HL-60 (cell line): ENCODE results near the gene KAZN.

Experiments used
- GABPA ChIP-seq: IDR thresholded peaks from 2 replicates; pipeline ENCODE4 v1.6.1; 2012; ENCODE audit warnings: low read depth
- POLR2AphosphoS5 ChIP-seq: IDR thresholded peaks from 2 replicates; pipeline ENCODE4 v1.6.1; 2012; ENCODE audit warnings: low read depth
- REST ChIP-seq: IDR thresholded peaks from 2 replicates; pipeline ENCODE4 v1.6.1; 2012; ENCODE audit warnings: low read depth; ENCODE audit not compliant: insufficient replicate concordance
- SPI1 ChIP-seq: IDR thresholded peaks from 2 replicates; pipeline ENCODE4 v1.6.1; 2012; ENCODE audit warnings: low read depth, mild to moderate bottlenecking, borderline replicate concordance
- TF ChIP-seq, protein P1 (sequence below): IDR thresholded peaks from one replicate; pipeline ENCODE4 v1.5.1; 2011; ENCODE audit warnings: low read length, control low read depth, inconsistent platforms; ENCODE audit not compliant: insufficient read depth

DNA sequence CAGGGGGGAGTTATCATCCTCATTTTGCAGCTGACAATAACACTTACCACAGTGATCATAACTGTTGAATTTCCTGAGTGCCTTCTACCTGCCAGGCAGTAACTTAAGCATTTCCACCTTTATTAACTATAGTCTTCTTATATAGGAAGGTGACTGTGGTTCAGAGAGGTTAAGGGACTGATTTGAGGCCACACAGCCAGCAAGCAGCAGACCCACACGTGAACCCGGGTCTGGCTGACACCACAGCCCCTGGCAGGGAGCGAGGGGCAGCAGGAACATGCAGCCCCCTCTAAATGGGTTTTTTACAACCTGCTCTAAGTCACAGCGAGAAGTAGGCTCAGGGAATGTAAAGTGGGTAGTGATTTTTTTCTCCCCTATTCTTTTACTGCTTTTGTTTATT is 248.2 kb downstream of the KAZN start:
- TF ChIP-seq, protein P1, sequence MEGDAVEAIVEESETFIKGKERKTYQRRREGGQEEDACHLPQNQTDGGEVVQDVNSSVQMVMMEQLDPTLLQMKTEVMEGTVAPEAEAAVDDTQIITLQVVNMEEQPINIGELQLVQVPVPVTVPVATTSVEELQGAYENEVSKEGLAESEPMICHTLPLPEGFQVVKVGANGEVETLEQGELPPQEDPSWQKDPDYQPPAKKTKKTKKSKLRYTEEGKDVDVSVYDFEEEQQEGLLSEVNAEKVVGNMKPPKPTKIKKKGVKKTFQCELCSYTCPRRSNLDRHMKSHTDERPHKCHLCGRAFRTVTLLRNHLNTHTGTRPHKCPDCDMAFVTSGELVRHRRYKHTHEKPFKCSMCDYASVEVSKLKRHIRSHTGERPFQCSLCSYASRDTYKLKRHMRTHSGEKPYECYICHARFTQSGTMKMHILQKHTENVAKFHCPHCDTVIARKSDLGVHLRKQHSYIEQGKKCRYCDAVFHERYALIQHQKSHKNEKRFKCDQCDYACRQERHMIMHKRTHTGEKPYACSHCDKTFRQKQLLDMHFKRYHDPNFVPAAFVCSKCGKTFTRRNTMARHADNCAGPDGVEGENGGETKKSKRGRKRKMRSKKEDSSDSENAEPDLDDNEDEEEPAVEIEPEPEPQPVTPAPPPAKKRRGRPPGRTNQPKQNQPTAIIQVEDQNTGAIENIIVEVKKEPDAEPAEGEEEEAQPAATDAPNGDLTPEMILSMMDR, result no peak
- TF ChIP-seq SPI1 (no peak), POLR2AphosphoS5 (no peak), REST (no peak), GABPA (no peak)
